Aorta (tissue), 5 donors: ENCODE measurements around the gene SFXN1. TPM values are rescaled to one million over a fixed set of nuclear protein-coding genes. Genes with fewer than 3 reads are reported as not detected.

ENCODE experiments used
- ATAC-seq: fragments of 200-7000 bp; cut with Tn5 transposase; one replicate; pipeline ENCODE4 v1.9.1; 2022; ENCODE audit warnings: moderate library complexity; ENCODE audit not compliant: low FRiP score
- DNase-seq, 2 donors: peaks; one replicate each; pipeline ENCODE4 v3.0.0-alpha.2; 2020
- H3K27ac ChIP-seq, 2 donors: one replicate each; pipeline ENCODE4 v1.5.1; 2013; ENCODE audit warnings: low read length in 2 of 2, mild to moderate bottlenecking in 2 of 2, moderate library complexity in 2 of 2, control low read depth in 1 of 2, inconsistent platforms in 1 of 2, low read depth in 1 of 2
- H3K27me3 ChIP-seq, 2 donors: one replicate each; pipeline ENCODE4 v1.6.1; 2013; ENCODE audit warnings: control low read depth in 1 of 2, low read length in 1 of 2, mild to moderate bottlenecking in 1 of 2, moderate library complexity in 1 of 2; ENCODE audit not compliant: insufficient read depth in 2 of 2, control insufficient read depth in 1 of 2
- H3K36me3 ChIP-seq, 2 donors: one replicate each; pipeline ENCODE4 v1.6.1; 2013; ENCODE audit warnings: control low read depth in 1 of 2, low read length in 1 of 2, mild to moderate bottlenecking in 1 of 2; ENCODE audit not compliant: insufficient read depth in 2 of 2, control insufficient read depth in 1 of 2
- H3K4me1 ChIP-seq, 2 donors: one replicate each; pipeline ENCODE4 v1.6.1; 2013; ENCODE audit warnings: low read length in 2 of 2, control low read depth in 1 of 2, mild to moderate bottlenecking in 1 of 2, moderate library complexity in 1 of 2; ENCODE audit not compliant: insufficient read depth in 2 of 2, control insufficient read depth in 1 of 2
- H3K4me3 ChIP-seq, 2 donors: one replicate each; pipeline ENCODE4 v1.5.1; 2013; ENCODE audit warnings: low read length in 2 of 2, control low read depth in 1 of 2, mild to moderate bottlenecking in 1 of 2
- H3K9me3 ChIP-seq: one replicate; pipeline ENCODE4 v1.6.1; 2013; ENCODE audit warnings: mild to moderate bottlenecking, low read length; ENCODE audit not compliant: control insufficient read depth
- WGBS, 2 donors: extraction: QIAGEN DNeasy Blood & Tissue Kit; methylation state at CpG; one replicate each; pipeline ENCODE4 v1.1.7; 2013; 5-methylcytosine and 5-hydroxymethylcytosine counted together
- intact Hi-C, 2 donors: fragments of 100-400 bp; cut with DNase I; formaldehyde crosslinking; loops; one replicate each; pipeline versions ENCODE4 v1.14.2 to v1.15.0; 2022
- polyA plus RNA-seq, 2 donors: library from polyadenylated mRNA; stranded (reverse); fragments of 200-250 nt; gene quantifications; one replicate each; pipeline ENCODE4 v1.2.3, GENCODE V29; 2013
- total RNA-seq, 2 donors: library from RNA; stranded (reverse); fragmentation: NEBNext Ultra II Directional; extraction: Animal tissue kit (Norgen Biotek cat#: 25700); gene quantifications; one replicate each; pipeline ENCODE4 v1.2.1, GENCODE V29; 2021
- donor health status: healthy with polysubstance abuse.
- donor health status: Bipolar disorder and iron deficiency.
- donor health status: DM: no; HTN: no; CAD: no.
- donor health status: DM: no; HTN: no; CAD: no.
- donor health status: DM: yes; HTN: yes; CAD: no.

Gene SFXN1
- total and polyA plus RNA-seq, 4 donors: 8.2 to 28.3 (median 24.6) TPM

DNA sequence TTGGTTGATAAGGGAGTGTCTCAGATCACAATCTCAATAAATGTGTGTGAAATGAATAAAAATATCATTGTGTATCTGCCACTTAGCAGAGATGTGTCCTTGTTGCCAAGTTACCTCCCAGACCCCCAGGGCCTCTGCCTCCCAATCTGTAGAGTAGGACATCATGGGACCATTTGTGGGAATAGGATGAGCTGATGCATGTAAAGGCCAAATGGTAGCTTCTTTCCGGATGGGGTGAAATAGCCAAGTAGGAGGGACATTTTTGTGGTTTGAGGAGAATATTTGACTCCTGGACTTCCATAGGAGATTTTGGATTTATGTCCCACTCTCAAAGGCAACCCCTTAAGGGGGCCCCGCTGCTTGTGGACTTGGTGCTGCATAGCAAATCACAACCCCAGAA, 96.9 kb downstream of the SFXN1 start:
- WGBS, 2 donors: 87 to 99% methylated on average over 2 of the region's 2 CpGs
- H3K4me3 ChIP-seq: no peak overlapping the region
- peaks cover 0 to 2% of the 10 kb centered on the region in 2 donors for H3K4me1 ChIP-seq
- no peaks in the 10 kb centered on the region for H3K36me3 ChIP-seq
- DNase-seq (no peak), ATAC-seq (no peak)
- intact Hi-C loops: no loop called here
- H3K27me3 ChIP-seq: no peaks in the 10 kb centered on the region
- H3K27ac ChIP-seq: no peak overlapping the region
- H3K9me3 ChIP-seq: peaks cover under 1% of the 10 kb centered on the region

DNA sequence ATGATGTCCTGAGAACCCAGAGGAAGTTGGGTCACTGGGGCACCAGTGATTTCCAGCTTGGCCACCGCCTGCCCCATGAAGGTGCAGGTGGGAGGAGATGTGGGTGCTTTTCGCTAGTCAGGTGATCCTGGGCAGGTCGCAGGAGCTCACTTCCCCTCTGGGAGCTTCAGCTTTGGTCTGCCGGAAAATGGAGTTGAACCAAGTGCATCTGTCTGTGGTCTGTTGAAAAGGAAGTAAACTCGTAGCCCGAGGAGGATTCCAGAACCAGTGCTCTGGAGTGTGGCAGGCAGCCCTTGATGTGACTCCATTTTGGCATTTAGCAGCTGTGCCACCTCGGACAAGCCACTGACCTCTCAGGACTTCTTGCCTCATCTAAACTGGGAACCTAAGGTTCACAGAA, 97.7 kb downstream of the SFXN1 start:
- DNase-seq: no peak
- H3K27me3 ChIP-seq: no peaks in the 10 kb centered on the region
- ATAC-seq: no peak
- H3K4me1 ChIP-seq: peaks cover 0 to 2% of the 10 kb centered on the region in 2 donors
- intact Hi-C loops: no loop called here
- H3K36me3 ChIP-seq: no peaks in the 10 kb centered on the region
- H3K27ac ChIP-seq: no peak overlapping the region
- 70 to 79% methylated on average over 7 of the region's 7 CpGs for WGBS, 2 donors
- H3K9me3 ChIP-seq: no peaks in the 10 kb centered on the region
- no peak overlapping the region for H3K4me3 ChIP-seq

DNA sequence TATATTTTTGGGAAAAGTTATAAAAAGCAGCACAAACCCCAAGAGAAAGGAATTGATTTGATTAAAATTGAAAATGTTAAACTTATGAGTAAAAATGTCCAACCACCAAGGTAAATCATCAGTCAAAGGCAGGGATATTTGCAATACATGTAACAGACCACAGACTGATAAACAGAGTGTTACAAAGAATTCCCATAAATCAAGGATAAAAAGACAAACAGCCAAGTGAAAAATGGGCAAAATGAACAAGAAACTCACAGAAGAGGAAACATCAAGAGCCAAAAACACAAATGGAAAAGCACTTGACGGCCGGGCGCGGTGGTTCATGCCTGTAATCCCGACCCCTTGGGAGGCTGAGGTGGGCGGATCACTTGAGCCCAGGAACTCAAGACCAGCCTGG, 98.2 kb downstream of the SFXN1 start:
- H3K36me3 ChIP-seq: no peaks in the 10 kb centered on the region
- intact Hi-C loops: no loop called here
- DNase-seq (no peak), ATAC-seq (no peak)
- H3K27ac ChIP-seq: no peak overlapping the region
- H3K4me1 ChIP-seq: peaks cover 0 to 2% of the 10 kb centered on the region in 2 donors
- H3K27me3 ChIP-seq: no peaks in the 10 kb centered on the region
- 45 to 62% methylated on average over 6 of the region's 6 CpGs for WGBS, 2 donors
- no peak overlapping the region for H3K4me3 ChIP-seq
- no peaks in the 10 kb centered on the region for H3K9me3 ChIP-seq

Other genes with a start within 250 kb of the SFXN1 start
- gene DRD1, start 34.4 kb upstream of the SFXN1 start, total RNA-seq: under 1 TPM; 0.45 to 0.62 TPM
- 1 to 10 TPM in 1 of 2 donors, under 1 TPM in 1; 0.13 to 2.1 TPM for gene DRD1, start 34.4 kb upstream of the SFXN1 start, polyA plus RNA-seq
- gene HRH2, start 179.5 kb downstream of the SFXN1 start, total RNA-seq: 10 to 100 TPM; 12.6 to 15.3 TPM
- 1 to 10 TPM; 1.1 to 2.3 TPM for gene HRH2, start 179.5 kb downstream of the SFXN1 start, polyA plus RNA-seq